ENCODE data around the gene FANCE.
"Not testable (repeated sequence)": the region's sequence is repeated elsewhere in the genome, so short reads cannot be mapped to it uniquely, and the experiment has no call there.

Gene FANCE

GRCh38 chr6:35429463-35429862, 22.7 kb upstream of the FANCE start:
- no peak for DNase-seq (ENCODE audit: low read depth in 2 of 2, low spot score in 1 of 2)

GRCh38 chr6:35432291-35432690, 19.8 kb upstream of the FANCE start:
- no peak for DNase-seq (ENCODE audit: low read depth in 2 of 2, low spot score in 1 of 2)

GRCh38 chr6:35432702-35433101, 19.4 kb upstream of the FANCE start:
- DNase-seq (ENCODE audit: low read depth in 2 of 2, low spot score in 1 of 2) = not testable (repeated sequence)

GRCh38 chr6:35435074-35435837, 16.9 kb upstream of the FANCE start:
- no peak for DNase-seq (ENCODE audit: low read depth in 2 of 2, low spot score in 1 of 2)

GRCh38 chr6:35436071-35436857, 15.9 kb upstream of the FANCE start:
- no peak for DNase-seq (ENCODE audit: low read depth in 2 of 2, low spot score in 1 of 2)

GRCh38 chr6:35438378-35439065, 13.6 kb upstream of the FANCE start:
- DNase-seq (ENCODE audit: low read depth in 2 of 2, low spot score in 1 of 2) = not testable (repeated sequence)

GRCh38 chr6:35439308-35439707, 12.8 kb upstream of the FANCE start:
- DNase-seq (ENCODE audit: low read depth in 2 of 2, low spot score in 1 of 2) = no peak

- no peak for DNase-seq (ENCODE audit: low read depth in 2 of 2, low spot score in 1 of 2)
Measured at GRCh38 chr6:35441205-35441604, 10.9 kb upstream of the FANCE start.

GRCh38 chr6:35441642-35442041, 10.5 kb upstream of the FANCE start:
- DNase-seq (ENCODE audit: low read depth in 2 of 2, low spot score in 1 of 2) = no peak

- DNase-seq (ENCODE audit: low read depth in 2 of 2, low spot score in 1 of 2) = no peak
Measured at GRCh38 chr6:35442693-35443092, 9.4 kb upstream of the FANCE start.

- no peak for DNase-seq (ENCODE audit: low read depth in 2 of 2, low spot score in 1 of 2)
Measured at GRCh38 chr6:35443341-35444030, 8.7 kb upstream of the FANCE start.

- no peak for DNase-seq (ENCODE audit: low read depth in 2 of 2, low spot score in 1 of 2)
Measured at GRCh38 chr6:35445691-35446090, 6.4 kb upstream of the FANCE start.

- no peak for DNase-seq (ENCODE audit: low read depth in 2 of 2, low spot score in 1 of 2)
Measured at GRCh38 chr6:35448191-35448590, 3.9 kb upstream of the FANCE start.

- no peak for DNase-seq (ENCODE audit: low read depth in 2 of 2, low spot score in 1 of 2)
Measured at GRCh38 chr6:35449287-35449881, 2.8 kb upstream of the FANCE start.

GRCh38 chr6:35451354-35452182, 570 bp upstream of the FANCE start:
- DNase-seq (ENCODE audit: low read depth in 2 of 2, low spot score in 1 of 2) = no peak

GRCh38 chr6:35453236-35453635, 1.1 kb downstream of the FANCE start:
- DNase-seq (ENCODE audit: low read depth in 2 of 2, low spot score in 1 of 2) = no peak

- no peak for DNase-seq (ENCODE audit: low read depth in 2 of 2, low spot score in 1 of 2)
Measured at GRCh38 chr6:35454391-35455110, 2.4 kb downstream of the FANCE start.

GRCh38 chr6:35457907-35458306, 5.8 kb downstream of the FANCE start:
- no peak for DNase-seq (ENCODE audit: low read depth in 2 of 2, low spot score in 1 of 2)

- DNase-seq (ENCODE audit: low read depth in 2 of 2, low spot score in 1 of 2) = no peak
Measured at GRCh38 chr6:35461270-35461669, 9.1 kb downstream of the FANCE start.
